GM23338 (cell line): ENCODE data around the gene PDGFRB.

Experiments
- CREB1 ChIP-seq: fragments of 250-450 bp; sonication (Bioruptor Pico); IDR thresholded peaks from 2 replicates; pipeline ENCODE4 v1.5.0; 2020; ENCODE audit warnings: low read depth, mild to moderate bottlenecking, moderate library complexity
- CTCF ChIP-seq, 2 experiments: fragments of 200-600 bp in 1 of 2; sonication (generic) in 1 of 2; conservative IDR thresholded peaks; 2 replicates each; pipeline versions ENCODE4 v1.5.1 to v1.6.1; 2016 to 2017; ENCODE audit warnings: antibody characterized with exemption in 2 of 2, low read depth in 2 of 2, mild to moderate bottlenecking in 2 of 2, moderate library complexity in 1 of 2
- ETS1 ChIP-seq: IDR thresholded peaks from 2 replicates; pipeline ENCODE4 v1.6.1; 2016; ENCODE audit warnings: antibody characterized with exemption
- EZH2 ChIP-seq: fragments of 200-600 bp; sonication (generic); IDR thresholded peaks from one replicate; pipeline ENCODE4 v1.8.0; 2017; ENCODE audit warnings: antibody characterized with exemption, mild to moderate bottlenecking, low read depth; ENCODE audit not compliant: unreplicated experiment
- EZH2phosphoT487 ChIP-seq: fragments of 200-600 bp; sonication (generic); IDR thresholded peaks from one replicate; pipeline ENCODE4 v1.8.1; 2018; ENCODE audit warnings: antibody characterized with exemption; ENCODE audit not compliant: unreplicated experiment
- JUNB ChIP-seq: IDR thresholded peaks from one replicate; pipeline ENCODE4 v1.6.1; 2016; ENCODE audit warnings: antibody characterized with exemption; ENCODE audit not compliant: unreplicated experiment
- NANOG ChIP-seq: IDR thresholded peaks from 2 replicates; pipeline ENCODE4 v1.6.1; 2016; ENCODE audit warnings: antibody characterized with exemption, borderline replicate concordance
- POLR2AphosphoS5 ChIP-seq: IDR thresholded peaks from 2 replicates; pipeline ENCODE4 v1.6.1; 2016; ENCODE audit warnings: antibody characterized with exemption, low read depth
- STAT1 ChIP-seq: IDR thresholded peaks from one replicate; pipeline ENCODE4 v1.6.1; 2016; ENCODE audit warnings: antibody characterized with exemption; ENCODE audit not compliant: unreplicated experiment
- ZNF114 ChIP-seq: fragments of 250-450 bp; sonication (Bioruptor Pico); IDR thresholded peaks from 2 replicates; pipeline ENCODE4 v1.5.0; 2020; ENCODE audit warnings: mild to moderate bottlenecking, moderate library complexity
- ZNF331 ChIP-seq: fragments of 250-450 bp; sonication (Bioruptor Pico); IDR thresholded peaks from 2 replicates; pipeline ENCODE4 v1.5.0; 2020; ENCODE audit warnings: low read depth, mild to moderate bottlenecking, moderate library complexity
- TF ChIP-seq, protein P1 (sequence below): IDR thresholded peaks from one replicate; pipeline ENCODE4 v1.6.1; 2018; ENCODE audit warnings: antibody characterized with exemption; ENCODE audit not compliant: unreplicated experiment
- TF ChIP-seq, protein P2 (sequence below): fragments of 250-450 bp; sonication (Bioruptor Pico); IDR thresholded peaks from 2 replicates; pipeline ENCODE4 v1.5.0; 2020; ENCODE audit warnings: mild to moderate bottlenecking, moderate library complexity

- no peak for TF ChIP-seq CTCF (conservative IDR thresholded peaks at IDR 0.05; ENCODE audit: low read depth in 2 of 2)
- TF ChIP-seq EZH2: no peak
- TF ChIP-seq, protein P1, sequence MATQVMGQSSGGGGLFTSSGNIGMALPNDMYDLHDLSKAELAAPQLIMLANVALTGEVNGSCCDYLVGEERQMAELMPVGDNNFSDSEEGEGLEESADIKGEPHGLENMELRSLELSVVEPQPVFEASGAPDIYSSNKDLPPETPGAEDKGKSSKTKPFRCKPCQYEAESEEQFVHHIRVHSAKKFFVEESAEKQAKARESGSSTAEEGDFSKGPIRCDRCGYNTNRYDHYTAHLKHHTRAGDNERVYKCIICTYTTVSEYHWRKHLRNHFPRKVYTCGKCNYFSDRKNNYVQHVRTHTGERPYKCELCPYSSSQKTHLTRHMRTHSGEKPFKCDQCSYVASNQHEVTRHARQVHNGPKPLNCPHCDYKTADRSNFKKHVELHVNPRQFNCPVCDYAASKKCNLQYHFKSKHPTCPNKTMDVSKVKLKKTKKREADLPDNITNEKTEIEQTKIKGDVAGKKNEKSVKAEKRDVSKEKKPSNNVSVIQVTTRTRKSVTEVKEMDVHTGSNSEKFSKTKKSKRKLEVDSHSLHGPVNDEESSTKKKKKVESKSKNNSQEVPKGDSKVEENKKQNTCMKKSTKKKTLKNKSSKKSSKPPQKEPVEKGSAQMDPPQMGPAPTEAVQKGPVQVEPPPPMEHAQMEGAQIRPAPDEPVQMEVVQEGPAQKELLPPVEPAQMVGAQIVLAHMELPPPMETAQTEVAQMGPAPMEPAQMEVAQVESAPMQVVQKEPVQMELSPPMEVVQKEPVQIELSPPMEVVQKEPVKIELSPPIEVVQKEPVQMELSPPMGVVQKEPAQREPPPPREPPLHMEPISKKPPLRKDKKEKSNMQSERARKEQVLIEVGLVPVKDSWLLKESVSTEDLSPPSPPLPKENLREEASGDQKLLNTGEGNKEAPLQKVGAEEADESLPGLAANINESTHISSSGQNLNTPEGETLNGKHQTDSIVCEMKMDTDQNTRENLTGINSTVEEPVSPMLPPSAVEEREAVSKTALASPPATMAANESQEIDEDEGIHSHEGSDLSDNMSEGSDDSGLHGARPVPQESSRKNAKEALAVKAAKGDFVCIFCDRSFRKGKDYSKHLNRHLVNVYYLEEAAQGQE: no peak
- TF ChIP-seq POLR2AphosphoS5: no peak
- no peak for TF ChIP-seq ZNF331
- no peak for TF ChIP-seq CREB1 (CRISPR knock-in tag)
- no peak for TF ChIP-seq EZH2phosphoT487
- TF ChIP-seq JUNB: no peak
- TF ChIP-seq, protein P2, sequence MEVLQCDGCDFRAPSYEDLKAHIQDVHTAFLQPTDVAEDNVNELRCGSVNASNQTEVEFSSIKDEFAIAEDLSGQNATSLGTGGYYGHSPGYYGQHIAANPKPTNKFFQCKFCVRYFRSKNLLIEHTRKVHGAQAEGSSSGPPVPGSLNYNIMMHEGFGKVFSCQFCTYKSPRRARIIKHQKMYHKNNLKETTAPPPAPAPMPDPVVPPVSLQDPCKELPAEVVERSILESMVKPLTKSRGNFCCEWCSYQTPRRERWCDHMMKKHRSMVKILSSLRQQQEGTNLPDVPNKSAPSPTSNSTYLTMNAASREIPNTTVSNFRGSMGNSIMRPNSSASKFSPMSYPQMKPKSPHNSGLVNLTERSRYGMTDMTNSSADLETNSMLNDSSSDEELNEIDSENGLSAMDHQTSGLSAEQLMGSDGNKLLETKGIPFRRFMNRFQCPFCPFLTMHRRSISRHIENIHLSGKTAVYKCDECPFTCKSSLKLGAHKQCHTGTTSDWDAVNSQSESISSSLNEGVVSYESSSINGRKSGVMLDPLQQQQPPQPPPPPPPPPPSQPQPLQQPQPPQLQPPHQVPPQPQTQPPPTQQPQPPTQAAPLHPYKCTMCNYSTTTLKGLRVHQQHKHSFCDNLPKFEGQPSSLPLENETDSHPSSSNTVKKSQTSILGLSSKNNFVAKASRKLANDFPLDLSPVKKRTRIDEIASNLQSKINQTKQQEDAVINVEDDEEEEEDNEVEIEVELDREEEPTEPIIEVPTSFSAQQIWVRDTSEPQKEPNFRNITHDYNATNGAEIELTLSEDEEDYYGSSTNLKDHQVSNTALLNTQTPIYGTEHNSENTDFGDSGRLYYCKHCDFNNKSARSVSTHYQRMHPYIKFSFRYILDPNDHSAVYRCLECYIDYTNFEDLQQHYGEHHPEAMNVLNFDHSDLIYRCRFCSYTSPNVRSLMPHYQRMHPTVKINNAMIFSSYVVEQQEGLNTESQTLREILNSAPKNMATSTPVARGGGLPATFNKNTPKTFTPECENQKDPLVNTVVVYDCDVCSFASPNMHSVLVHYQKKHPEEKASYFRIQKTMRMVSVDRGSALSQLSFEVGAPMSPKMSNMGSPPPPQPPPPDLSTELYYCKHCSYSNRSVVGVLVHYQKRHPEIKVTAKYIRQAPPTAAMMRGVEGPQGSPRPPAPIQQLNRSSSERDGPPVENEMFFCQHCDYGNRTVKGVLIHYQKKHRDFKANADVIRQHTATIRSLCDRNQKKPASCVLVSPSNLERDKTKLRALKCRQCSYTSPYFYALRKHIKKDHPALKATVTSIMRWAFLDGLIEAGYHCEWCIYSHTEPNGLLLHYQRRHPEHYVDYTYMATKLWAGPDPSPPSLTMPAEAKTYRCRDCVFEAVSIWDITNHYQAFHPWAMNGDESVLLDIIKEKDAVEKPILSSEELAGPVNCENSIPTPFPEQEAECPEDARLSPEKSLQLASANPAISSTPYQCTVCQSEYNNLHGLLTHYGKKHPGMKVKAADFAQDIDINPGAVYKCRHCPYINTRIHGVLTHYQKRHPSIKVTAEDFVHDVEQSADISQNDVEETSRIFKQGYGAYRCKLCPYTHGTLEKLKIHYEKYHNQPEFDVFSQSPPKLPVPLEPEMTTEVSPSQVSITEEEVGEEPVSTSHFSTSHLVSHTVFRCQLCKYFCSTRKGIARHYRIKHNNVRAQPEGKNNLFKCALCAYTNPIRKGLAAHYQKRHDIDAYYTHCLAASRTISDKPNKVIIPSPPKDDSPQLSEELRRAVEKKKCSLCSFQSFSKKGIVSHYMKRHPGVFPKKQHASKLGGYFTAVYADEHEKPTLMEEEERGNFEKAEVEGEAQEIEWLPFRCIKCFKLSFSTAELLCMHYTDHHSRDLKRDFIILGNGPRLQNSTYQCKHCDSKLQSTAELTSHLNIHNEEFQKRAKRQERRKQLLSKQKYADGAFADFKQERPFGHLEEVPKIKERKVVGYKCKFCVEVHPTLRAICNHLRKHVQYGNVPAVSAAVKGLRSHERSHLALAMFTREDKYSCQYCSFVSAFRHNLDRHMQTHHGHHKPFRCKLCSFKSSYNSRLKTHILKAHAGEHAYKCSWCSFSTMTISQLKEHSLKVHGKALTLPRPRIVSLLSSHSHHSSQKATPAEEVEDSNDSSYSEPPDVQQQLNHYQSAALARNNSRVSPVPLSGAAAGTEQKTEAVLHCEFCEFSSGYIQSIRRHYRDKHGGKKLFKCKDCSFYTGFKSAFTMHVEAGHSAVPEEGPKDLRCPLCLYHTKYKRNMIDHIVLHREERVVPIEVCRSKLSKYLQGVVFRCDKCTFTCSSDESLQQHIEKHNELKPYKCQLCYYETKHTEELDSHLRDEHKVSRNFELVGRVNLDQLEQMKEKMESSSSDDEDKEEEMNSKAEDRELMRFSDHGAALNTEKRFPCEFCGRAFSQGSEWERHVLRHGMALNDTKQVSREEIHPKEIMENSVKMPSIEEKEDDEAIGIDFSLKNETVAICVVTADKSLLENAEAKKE (CRISPR knock-in tag): no peak
- no peak for TF ChIP-seq ETS1
- TF ChIP-seq ZNF114: no peak
- TF ChIP-seq STAT1: no peak
- TF ChIP-seq NANOG: no peak
These were observed 17.5 kb upstream of the PDGFRB start for GRCh38 chr5:150173161-150173560.
